GM18507 (cell line): ENCODE data around the gene KIR2DL3.
"Not testable (repeated sequence)": the region's sequence is repeated elsewhere in the genome, so short reads cannot be mapped to it uniquely, and the experiment has no call there.

Experiments used
- DNase-seq: peaks from one replicate; pipeline ENCODE4 v3.0.0; 2011; ENCODE audit warnings: low read depth; ENCODE audit not compliant: insufficient read length; ENCODE audit errors: extremely low spot score
- FAIRE-seq: peaks from 2 replicates; lab custom pipeline; 2011; peaks lifted over from hg19 to GRCh38; lab: Jason Lieb, UNC

KIR2DL3 gene

GRCh38 chr19:54782916-54783315, 44.6 kb downstream of the KIR2DL3 start:
- not testable (repeated sequence) for DNase-seq

GRCh38 chr19:54786091-54786723, 47.9 kb downstream of the KIR2DL3 start:
- DNase-seq, FAIRE-seq: not testable (repeated sequence)

More at GRCh38 chr19:54782916-54783315, 44.6 kb downstream of the KIR2DL3 start:
- FAIRE-seq, result not testable (repeated sequence)

GRCh38 chr19:54788154-54788553, 49.8 kb downstream of the KIR2DL3 start:
- DNase-seq, FAIRE-seq: not testable (repeated sequence)

- no peak for DNase-seq
- no peak for FAIRE-seq
Observed at GRCh38 chr19:54790711-54791110, 52.4 kb downstream of the KIR2DL3 start.

- FAIRE-seq (no peak), DNase-seq (no peak)
Observed at GRCh38 chr19:54791476-54791875, 53.2 kb downstream of the KIR2DL3 start.

GRCh38 chr19:54792814-54793213, 54.5 kb downstream of the KIR2DL3 start:
- peak; percentile 80 for FAIRE-seq
- no peak for DNase-seq

- FAIRE-seq (no peak), DNase-seq (no peak)
Observed at GRCh38 chr19:54795758-54796157, 57.4 kb downstream of the KIR2DL3 start.
